HT1080 (cell line): ENCODE results near the gene RALGPS2. TPM values are rescaled to one million over a fixed set of nuclear protein-coding genes. Genes with fewer than 3 reads are reported as not detected.
A peak's percentile ranks its signal among the peaks of the same experiment; 100 is the strongest.
"Not testable (repeated sequence)": the region's sequence is repeated elsewhere in the genome, so short reads cannot be mapped to it uniquely, and the experiment has no call there.

Source experiments
- DNase-seq: peaks from one replicate; pipeline ENCODE4 v3.0.0-alpha.2; 2015; ENCODE audit warnings: low read depth
- total RNA-seq: library from RNA; depleted of rRNA; stranded (reverse); fragments of >200 nt; shearing (Covaris generic); gene quantifications from 2 replicates; pipeline ENCODE4 v1.2.3, GENCODE V29; 2014

The RALGPS2 gene
- total RNA-seq, 1 experiment from 2014 or later, result 9.4 TPM

DNA sequence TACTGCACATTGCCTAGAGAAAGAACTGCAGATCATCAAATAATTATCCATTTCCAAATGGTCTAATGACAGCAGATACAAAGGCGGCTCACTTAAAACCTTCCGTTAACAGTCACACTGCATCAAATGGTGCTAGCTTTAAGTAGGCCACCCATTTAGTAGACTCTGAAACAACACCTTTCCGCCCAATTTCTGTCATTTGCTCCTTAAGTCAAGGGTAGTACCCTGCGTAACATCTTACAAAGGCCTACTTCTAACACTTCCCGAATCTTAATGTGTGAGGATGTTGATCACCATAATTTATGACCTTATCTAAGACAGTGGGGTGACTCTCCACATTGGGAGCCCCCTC lies 692 bp upstream of the RALGPS2 start:
- DNase-seq, result no peak

DNA sequence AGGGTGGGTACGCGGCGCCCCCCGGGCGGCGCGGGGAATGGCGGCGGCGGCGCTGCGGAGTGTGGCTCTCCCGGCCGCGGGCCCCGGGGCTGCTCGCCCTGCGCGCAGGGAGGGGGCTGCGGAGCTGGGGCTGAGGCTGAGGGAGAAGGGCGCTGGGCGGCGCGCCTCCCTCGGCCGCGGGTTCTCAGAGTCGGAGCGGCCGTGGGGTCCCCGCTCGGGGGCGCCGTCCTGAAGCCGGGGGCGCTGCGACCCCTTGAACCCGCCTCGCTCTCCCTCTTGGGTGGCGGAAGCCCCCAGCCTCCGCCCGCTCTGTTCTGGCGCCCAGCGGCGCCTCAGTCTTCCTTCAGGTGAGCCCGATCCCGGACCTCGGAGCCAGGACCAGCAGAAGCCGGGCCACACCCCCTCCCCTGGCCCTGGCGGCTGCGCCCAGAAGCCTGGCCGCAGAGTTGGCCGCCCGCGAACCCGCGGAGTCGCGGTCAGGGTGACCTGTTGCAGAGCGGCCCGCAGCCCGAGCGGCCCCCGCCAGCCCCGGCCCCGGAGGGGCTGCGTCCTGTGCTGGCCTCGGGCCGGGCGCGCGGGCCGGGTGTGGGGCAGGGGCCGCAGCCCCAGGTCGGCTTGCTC lies 532 bp downstream of the RALGPS2 start:
- DNase-seq, result peak; percentile 26

DNA sequence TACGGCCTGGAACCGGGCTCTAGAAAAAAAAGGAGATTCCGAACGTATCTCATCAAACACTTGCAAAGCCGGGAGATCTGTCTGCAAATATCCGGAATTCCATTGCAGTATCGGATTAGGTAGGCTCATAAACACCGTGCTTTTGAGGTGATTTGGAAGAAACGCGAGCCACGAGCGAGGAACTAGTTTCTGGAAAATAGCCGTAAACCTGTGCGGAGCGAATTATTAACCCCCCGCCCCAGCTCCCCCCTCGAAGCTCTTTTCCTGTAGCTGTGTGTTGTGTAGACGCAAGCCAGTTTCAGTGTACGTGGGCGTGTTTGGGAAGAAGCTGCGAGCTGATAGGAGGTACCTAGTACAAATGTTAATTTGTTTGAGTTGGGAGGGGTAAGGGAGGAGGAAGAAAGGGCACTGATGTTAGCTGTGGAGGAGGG lies 1.1 kb downstream of the RALGPS2 start:
- DNase-seq, result peak; percentile 76

DNA sequence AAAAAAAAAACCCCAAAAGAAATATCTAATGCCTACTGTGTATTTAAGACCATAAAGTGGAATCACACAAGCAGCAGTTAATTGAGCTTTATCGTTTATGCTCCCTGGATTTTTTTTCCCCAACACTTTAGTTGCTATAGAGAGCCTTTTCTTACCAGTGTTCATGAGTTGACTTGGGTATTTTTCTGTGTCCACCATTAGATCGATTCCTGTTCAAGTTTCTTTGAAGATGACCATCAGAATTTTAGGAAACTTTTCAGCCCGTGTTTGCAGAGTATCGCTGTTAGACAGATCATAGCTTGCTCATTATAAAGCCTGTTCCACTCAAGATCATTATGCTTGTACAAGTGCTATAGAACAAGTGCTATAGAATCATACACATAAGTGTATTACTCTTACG lies 1.5 kb downstream of the RALGPS2 start:
- no peak for DNase-seq

DNA sequence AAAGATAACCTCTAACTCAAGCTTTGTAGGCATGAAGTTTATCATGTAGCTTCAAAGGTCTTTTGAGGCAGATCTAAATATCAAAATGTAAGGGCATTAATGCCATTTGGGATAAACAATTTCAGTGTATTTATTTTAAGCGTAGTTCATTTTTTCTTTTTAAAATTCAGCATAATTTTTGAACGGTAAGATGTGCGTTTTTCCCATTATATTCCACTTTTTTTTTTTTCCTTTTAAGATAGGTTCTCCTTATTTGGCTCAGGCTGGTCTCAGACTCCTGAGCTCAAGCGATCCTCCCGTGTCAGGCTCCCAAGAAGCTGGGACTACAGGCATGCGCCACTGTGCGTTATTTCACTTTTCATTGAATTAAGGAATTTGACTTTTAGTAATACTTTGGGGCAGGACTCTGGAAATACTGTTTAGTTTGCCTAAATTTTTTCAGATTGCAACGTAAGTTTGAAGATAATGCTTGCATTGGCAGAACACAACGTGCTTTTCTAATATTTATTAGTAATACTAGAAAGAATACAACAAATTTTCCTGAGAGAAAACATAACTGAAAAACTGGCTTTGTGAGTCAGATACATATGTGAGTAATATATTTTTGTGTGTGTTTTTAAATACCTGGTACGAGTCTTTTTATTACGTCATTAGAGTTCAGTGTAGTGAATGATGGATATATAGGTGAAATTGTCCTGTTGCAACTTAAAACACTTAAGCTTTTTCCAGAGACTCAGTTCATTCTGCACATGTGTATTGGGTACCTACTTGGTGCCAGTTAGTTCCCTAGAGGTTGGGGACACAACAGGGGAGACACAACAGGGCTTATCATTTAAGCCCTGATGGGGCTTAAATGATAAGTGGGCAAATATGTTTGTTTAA lies 2.2 kb downstream of the RALGPS2 start:
- no peak for DNase-seq

DNA sequence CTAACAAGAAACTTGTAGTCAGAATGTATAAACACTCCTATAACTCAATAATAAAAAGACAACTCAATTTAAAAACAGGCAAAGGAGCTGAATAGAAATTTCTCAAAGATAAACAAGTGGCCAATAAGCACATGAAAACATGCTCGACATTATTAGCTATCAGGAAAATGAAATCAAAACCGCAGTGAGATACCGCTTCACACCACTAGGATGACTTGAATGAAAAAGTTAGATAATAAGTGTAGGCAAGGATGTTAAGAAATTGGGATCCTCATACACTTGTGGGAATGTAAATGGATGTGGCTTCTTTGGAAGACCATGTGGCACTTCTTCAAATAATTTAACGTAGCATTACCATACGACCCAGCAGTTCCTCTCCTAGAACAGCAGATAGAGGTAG lies 8.9 kb downstream of the RALGPS2 start:
- DNase-seq, result no peak

DNA sequence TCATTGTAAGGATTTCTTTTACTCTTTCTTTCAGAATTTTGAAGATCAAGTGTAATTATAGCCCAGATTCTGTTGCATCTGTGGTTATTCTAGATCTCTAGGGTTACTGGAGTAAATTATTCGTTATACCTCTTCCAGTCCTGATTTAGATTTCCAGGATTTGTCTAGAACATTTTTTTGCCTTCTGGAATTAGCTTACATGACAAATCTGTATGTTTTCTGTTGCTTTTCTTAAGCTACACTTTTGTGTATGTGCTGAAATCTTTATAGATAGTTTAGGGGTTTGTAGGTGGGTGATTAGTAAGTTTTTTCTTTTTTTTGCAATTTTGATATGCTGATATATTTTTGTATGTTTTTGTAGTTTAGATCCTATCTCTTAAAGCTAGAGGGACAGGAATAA lies 13.7 kb downstream of the RALGPS2 start:
- DNase-seq, result no peak

DNA sequence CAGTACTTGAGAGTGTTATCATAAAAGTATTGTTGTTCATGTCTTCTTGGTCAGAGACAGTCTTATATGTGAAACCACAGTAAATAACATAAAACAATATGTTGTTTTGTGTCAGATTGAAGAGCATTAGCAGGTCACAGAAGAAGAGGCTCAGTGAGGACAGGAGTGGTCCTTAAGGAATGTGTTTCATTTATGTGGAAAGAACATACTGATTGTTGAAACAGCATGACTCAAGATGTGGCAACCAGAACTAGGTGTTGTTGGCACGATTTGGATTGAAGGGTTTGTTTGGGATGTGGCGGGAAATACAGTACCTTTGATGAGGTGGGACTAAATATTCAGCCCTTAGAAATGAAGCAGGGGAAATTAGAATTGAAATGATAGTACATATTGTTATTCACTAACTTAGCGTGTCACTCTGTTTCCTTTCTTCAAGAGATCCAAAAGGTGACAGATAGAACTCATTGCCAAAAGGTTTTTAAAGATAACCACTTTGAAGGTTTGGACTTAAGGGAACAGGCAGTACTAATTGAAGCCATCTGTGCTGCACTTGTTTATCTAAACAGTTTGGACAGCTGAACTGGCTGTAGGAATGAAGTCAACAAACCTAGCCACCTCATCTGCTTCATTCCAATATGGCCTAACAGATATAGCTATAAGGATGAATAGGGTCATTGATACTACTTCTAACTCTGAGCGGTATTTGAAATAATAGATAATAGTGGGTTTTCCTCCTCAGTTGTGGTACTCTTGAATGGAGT lies 14.4 kb downstream of the RALGPS2 start:
- DNase-seq, result no peak

DNA sequence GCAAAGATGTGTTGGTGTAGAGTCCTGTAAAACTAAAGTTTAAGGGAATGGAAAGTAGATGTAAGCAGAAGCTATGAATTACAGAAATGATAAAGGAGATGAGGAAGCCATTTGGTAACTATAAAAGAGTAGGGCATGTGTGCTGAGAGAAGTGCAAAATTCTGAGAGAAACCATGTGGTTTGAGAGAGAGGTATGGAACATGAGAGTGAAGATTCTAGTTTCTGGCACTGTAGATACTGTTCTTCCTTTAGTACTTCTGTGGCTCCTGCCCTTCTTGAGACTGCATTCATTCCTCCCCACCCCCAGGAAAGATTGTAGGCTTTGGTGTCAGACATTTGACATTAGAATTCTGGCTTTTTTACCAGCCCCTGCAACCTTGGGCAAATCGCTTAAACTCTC lies 15.4 kb downstream of the RALGPS2 start:
- DNase-seq, result no peak

DNA sequence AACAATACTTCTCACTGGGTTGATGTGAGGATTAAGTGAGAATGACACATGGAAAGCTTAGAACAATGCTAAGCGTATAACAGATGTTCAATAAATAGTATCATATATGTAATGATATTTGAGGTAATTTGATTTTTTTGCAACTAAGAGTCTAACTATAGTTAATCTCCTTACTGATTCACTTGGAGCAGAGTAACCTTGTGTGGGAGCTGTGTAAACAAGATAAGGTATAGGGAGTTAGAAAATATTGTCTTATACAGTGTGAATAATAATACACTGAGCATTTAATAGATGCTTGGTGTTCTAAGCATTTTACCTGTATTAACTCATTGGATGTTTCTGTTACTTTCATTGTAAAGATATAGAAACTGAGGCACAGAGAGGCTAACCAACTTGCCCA lies 15.9 kb downstream of the RALGPS2 start:
- no peak for DNase-seq

DNA sequence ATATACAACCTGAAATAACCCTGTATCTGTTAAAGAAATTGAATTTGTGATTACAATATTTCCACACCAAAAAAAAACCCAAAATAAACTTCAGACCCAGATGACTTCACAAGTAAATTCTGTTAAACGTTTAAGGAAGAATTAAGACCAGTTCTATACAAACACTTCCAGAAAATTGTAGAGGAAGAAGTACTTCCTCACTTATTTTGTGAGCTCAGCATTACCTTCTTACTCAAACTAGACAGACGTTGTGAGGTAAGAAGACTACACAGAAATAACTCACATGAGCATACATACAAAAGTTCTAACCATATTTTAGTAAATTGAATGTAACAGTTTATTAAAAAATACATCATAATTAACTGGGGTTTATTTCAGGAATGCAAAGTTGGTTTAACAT lies 18.8 kb downstream of the RALGPS2 start:
- DNase-seq, result no peak

DNA sequence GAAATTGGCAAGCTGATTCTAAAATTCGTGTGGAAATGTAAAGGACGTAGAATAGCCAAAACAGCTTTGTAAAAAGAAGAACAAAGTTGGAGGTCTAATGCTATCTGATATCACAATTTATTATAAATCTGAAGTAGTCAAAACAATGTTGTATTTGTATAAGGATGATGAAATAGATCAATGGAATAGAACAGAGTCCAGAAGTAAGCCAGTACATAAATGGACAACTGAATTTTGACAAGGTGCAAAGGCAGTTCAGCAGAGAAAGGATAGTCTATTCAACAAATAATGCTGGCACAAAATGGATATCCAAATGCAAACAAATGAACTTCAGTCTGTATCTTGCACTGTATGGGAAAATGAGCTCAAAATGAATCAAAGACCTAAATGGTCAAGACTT lies 20.2 kb downstream of the RALGPS2 start:
- DNase-seq, result no peak

DNA sequence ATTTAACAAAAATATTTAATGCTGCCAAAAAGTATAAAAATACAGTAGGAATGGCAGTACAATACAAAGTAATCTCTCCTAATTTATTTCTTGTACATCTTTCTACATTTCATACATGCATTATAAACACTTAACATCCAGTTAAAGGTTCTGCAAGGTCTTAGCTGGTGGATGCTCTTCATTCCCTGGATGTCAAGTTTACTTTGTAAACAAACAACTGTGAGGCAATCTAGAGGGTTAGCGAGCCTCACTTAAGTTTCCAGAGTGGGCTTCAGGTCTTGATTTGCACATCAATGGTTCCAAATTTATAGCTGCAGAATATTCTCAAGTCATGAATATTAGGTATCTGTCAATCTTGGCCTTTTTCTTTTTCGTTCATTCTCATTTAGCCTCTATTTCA lies 21.3 kb downstream of the RALGPS2 start:
- no peak for DNase-seq

DNA sequence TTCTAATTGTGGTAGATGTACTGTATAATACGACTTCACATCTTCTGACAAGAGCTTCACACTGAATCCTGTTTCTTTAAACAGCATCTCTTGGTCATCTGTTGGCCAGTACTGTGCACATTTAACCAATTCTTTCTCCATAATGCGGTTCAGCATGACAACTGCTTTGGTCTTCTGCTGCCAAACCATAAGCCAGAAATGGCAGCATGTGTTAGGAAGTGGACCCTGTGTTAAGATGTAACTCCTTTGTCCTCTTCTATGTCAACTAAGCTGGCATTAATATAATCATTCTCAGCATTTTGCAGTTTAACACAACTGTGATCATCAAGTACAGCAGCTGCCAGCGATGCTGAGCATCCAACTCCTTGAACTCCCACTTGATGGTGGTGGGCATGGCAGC lies 22.3 kb downstream of the RALGPS2 start:
- not testable (repeated sequence) for DNase-seq

DNA sequence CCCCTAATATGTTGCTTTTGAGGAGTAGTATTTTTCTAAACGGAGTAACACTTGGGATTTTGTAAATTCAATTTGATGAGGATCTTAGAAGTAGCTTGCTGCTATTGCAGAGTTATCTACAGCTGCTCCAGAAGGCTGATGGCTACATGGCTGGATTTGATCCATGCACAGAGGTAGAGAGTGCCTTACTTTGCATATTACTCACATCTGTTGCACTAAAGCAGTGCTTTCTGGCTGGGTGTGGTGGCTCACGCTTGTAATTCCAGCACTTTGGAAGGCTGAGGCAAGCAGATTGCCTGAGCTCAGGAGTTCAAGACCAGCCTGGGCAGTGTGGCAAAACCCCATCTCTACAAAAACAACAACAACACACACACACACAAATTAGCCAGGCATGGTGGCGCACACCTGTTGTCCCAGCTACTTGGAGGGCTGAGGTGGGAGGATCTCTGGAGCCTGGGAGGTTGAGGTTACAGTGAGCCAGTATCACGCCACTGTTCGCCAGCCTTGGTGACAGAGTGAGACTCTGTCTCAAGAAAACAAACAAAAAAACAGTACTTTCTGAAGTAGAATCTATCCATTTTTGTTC lies 24.6 kb downstream of the RALGPS2 start:
- no peak for DNase-seq

DNA sequence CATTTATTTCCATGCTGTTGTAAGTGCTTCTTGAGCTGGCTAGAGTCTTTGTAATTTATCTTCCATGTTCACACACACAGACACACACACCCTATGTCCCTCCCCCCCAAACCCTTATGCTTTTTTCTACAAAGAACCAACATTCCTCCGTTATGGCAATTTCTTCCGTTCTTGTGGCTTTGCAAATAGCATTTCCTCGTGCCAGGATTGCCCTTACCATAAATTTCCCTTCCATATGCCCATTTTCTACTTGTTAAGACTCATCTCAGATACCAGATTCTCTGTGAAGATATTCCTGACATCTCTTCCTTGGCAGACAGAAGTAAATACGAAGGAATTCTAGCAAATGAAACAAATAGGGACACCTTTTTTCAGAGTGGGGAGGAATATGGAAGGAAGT lies 26.0 kb downstream of the RALGPS2 start:
- no peak for DNase-seq

DNA sequence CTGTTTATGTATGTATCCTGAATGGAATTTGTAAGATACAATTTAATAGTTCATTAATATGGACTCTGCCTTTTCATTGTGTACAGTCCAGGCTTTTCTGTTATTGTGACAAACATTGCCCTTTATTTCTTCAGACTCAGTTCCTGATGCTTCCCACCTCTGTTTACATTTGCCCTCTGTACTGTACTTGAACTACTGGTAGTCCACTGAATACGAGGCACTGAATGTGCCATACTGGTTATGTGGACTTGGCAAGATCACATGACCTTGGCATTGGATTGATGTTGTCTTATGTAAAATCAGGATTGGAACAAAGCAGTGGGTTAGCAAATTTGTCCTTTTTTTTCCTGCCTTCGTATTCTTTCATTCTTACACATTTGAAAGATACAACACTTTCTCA lies 27.8 kb downstream of the RALGPS2 start:
- no peak for DNase-seq

DNA sequence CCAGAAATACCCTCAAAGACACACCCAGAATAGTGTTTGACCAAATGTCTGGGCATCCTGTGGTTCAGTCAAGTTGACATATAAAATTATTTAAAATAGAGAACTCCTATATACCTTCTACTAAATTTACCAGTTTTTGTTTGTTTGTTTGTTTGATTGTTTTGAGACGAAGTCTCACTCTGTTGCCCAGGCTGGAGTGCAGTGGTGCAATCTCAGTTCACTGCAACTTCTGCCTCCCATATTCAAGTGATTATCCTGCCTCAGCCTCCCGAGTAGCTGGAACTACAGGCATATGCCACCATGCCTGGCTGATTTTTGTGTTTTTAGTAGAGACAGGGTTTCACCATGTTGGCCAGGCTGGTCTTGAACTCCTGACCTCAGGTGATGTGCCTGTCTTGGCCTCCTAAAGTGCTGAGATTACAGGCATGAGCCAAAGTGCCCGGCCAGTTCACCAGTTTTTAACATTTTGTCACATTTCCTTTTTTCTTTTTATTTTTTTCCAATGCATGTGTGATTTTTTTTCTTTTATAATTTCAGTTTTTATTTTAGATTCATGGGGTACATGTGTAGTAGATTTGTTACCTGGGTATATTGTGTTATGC lies 29.7 kb downstream of the RALGPS2 start:
- DNase-seq, result not testable (repeated sequence)

DNA sequence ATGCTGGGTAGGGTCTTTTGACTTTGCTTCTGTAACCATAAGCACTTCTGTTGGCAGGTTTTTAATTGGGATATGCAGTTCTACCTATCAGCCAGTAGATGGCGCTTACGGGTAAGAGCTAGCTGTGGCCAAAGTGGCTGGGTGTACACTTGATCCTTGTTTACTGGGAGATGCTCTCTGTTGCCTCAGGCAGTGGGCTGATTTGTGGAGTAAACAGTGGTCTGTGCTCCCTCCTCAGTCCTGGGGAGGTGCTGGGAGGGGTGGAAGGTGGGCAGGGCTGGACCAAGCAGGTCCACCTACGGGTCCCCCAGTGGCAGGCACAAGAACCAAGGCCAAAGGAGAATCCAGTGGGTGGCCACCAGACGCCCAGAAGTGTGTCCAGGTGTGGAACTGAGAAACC lies 43.4 kb downstream of the RALGPS2 start:
- DNase-seq, result no peak

DNA sequence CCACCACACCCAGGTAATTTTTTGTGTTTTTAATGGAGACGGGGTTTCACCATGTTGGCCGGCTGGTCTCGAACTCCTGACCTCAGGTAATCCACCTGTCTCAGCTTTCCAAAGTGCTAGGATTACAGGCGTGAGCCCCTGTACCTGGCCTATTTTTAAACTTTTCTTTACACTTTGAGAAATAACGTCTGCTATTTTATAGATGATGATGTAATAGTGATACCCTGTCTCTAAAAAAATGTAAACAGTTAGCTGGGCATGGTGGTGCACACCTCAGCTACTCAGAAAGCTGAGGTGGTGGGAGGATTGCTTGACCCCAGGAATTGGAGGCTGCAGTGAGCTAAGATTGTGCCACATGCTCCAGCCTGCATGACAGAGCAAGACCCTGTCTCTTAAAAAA lies 47.9 kb downstream of the RALGPS2 start:
- DNase-seq, result no peak

DNA sequence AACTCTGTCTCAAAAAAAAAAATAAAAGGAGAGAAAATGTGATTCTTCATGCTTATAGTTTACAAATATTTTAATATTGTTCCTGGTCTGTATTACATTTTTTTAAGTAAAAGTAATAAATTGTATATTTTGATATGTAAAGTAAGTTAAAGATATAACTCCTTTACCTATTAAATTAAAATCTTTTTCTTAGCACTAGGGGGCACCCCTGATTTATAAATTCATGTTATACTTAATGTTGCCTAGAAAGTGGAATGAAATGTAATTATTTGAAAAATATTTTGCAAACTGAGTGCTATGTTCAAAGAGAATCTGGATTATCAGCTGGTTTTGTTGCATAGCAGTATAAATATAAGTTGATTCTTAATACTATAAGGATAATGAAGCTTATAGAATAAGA lies 49.2 kb downstream of the RALGPS2 start:
- peak; percentile 14 for DNase-seq

DNA sequence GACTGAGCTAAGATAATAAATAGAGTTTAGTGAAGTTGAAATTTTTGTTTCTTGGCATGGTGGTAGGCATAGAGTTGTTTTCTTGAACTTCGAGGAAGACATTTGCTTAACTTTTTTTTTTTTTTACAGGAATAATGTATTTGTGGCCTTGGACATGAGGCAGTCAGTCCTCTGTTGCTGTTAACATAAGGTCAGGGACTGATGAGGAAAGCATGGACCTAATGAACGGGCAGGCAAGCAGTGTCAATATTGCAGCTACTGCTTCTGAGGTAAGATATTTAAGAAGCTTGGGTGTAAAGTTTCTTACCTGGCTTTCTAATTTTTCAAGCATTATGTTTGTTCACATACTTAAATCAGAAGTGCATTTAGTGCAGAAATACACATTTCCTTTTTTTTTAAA lies 51.5 kb downstream of the RALGPS2 start:
- no peak for DNase-seq
